Right hindlimb (tissue), 1 donor: ENCODE measurements around the gene CKS1B.

ENCODE experiments used
- DNase-seq: peaks from one replicate; pipeline ENCODE4 v3.0.0-alpha.2; 2018

Gene CKS1B

GRCh38 chr1:154974102-154974807, at the start of gene CKS1B:
Gene CKS1B (plus strand): TSS chr1:154974681. CDS start chr1:154974746, 65 bp downstream.
- DNase-seq: peak; percentile 99

- no peak for DNase-seq
Measured at GRCh38 chr1:154925335-154926170, 48.9 kb upstream of the CKS1B start.

DNA sequence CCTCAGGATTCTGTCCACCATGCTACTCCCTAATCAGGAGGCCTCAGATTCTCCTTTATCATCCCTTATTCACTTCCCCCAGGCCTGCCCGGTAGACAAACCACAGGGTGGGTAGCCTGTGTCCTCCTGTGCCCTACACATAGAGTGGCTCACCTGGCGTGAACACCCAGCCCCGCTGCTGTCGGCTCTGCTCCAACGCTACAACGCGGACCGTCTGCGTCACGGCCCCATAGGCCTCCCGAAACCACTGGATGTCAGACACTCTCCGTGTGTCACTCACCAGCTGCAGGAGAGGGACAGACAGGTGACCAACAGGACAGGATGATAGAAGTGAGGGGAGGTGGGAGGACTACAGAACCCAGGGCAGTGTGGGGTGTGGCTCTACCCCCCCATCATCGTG, 48.3 kb upstream of the CKS1B start:
- DNase-seq: no peak

GRCh38 chr1:154931940-154932487, 42.5 kb upstream of the CKS1B start:
- no peak for DNase-seq

GRCh38 chr1:154934358-154934948, 40.0 kb upstream of the CKS1B start:
- DNase-seq: no peak

DNA sequence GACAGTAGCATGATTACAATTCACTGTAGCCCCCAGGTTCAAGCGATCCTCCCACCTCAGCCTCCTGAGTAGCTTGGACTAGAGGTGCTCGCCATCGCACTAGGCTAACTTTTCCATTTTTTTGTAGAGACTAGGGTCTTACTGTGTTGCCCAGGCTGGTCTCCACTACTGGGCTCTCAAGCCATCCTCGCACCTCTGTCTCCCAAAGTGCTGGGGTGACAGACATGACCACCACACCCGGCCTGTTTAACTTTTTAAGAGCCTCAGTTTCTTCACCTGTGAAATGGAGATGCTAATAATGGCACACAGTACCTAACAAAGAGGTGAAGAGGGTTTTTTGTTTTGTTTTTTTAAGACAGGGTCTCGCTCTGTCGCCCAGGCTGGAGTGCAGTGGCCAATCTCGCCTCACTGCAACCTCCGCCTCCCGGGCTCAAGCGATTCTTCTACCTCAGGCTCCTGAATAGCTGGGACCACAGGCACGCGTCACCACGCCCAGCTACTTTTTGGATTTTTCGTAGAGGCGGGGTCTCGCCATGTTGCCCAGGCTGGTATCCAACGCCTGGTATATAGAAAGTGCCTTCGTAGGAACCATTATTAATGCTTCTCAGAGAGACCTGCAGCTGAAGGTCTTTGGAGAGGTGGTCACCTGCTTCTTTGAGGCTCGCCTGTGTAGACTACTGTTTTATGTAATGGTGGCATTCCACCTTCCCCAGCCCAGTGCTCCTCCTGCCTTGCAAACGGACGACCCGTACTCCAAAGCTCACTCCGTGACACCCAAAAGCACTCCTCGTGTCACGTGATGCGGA, 38.5 kb upstream of the CKS1B start:
- no peak for DNase-seq

GRCh38 chr1:154936555-154937084, 37.9 kb upstream of the CKS1B start, which contains the start of gene PMVK:
Gene PMVK (minus strand): TSS chr1:154936719. CDS start chr1:154936685, 34 bp downstream.
- DNase-seq: peak; percentile 96

DNA sequence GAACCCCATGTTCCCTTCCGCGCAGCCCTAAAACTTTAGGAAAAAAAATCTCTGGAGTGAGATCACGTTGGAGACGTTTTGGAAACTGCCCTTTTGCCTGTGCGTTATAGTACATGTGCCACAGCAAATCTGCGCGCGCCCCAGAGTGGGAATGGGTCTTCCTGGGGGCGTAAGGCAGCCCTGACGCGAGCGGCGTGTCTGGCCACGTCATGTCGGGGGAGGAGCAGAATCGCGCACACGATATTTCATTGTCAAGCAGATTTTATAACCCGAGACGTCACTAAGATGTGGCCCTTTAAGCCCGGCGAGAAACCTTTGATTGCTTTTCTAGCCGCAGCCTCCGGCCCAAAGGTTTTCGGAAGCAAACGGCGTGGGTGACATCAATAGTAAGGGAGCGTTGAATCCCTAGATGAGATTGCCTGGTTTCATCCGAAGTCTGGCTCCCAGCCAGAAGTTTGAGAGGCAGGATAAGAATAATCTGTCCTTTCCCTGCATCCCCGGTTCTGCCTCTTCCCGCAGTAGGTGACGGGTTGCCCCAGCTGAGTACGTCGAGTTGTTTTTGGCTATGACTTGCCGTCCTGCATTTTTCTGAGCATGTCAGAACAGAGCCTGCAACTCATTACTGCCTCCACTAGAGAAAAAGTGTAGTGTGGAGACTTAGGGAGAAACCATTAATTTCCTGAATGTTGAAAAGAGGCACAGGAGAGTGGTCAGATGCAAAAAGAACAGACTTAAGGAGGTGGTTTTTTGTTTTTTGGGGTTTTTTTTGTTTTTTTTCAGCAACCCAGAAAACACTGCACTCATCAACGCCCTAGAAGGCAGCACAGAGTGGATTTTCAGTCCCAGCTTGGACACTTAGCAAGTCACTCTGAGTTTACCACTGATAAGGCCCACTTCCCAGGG, 37.1 kb upstream of the CKS1B start:
- DNase-seq: peak; percentile 94

- peak; percentile 9 for DNase-seq
Measured at GRCh38 chr1:154937988-154938386, 36.5 kb upstream of the CKS1B start.

DNA sequence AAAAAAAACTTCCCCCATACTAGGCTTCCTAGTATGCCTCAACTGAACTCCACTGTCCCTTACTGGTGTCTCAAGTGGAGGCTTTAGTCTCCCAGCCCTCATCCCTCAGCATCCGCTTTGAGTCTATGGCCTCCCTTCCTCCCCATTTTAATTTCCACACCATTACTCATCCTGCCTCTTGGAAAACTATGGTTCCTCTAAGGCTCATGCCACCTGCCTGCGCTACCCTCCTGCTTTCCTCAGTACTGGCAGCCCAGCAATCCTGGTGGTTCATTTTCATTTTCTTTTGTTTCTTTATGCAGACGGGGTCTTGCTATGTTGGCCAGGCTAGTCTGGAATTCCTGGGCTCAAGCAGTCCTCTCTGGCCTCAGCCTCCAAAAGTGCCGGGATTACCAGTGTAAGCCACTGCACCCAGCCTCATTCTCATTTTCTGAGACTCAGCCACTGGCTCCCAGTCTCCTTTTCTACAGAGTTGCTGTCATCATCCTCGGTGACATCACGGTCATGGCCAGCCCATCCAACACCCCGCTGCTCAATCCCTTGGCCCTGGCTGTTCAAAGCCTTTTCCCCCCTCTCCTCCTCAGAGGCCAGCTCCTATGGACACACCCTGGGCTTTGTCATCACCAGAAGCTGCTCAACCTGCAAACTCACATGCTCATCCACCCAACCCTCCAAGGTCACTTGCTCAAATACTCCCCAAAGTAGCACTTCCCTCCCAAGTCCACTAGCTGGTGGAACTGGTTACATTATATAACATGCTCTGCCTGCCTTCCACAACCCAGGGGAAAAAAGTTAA, 35.7 kb upstream of the CKS1B start:
- DNase-seq: peak; percentile 10

- DNase-seq: no peak
Measured at GRCh38 chr1:154940213-154940560, 34.3 kb upstream of the CKS1B start.

DNA sequence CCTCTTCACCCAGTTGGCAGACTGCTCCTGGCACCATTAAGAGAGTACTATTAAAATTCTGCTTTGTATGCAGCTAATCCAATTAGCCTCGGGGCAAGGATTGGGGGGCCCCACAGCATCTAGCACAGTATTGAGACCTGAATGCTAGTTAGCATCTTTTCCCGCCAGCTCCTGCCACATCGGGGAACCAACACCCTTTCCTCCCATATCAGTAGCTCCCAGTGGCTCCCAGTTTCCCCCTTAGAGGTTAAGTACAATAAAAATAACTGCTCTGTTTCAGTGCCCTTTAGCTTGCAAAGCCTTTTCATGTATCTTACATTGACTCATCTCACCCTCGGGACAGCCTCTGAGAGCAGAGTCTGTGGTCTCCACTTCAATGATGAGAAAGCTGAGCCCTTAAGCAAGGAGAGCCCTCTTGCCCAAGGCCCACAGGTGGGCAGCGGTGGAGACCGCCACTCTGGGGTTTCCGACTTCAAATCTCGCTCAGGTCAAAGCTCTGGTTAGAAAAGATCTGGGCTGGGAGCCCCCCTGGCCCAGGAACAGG, 33.8 kb upstream of the CKS1B start:
- no peak for DNase-seq

DNA sequence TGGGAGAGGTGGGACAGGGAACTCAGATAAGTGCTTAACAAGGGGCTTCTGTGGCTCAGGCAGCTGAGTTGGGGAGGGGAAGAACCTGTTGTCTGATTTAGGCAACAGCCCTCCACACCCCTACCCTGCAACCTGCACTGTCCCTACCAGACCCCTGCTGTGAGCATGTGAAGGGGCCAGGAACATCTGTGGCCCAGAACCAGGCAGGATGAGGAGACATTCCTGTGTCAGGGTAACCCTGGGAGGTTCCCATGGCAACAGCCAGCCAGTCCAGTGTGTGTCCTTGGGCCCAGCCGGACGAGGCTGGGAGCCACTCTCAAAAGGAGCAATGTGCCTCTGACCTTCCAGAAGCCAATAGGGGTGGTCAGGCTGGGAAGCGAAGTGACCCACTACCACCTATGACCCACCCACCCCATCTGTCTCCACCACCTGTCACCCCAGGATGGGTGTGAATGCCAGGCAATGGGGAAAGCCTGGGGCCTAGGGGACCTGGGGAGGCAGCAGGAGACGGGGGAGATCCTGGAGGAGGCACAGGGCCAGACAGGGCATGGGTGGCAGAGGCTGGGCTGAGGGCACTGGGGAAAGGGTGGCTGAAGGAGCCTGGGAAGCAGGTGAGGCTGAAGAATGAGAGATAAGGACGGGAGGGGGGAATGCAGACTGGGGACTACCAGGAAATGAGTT, 33.0 kb upstream of the CKS1B start:
- peak; percentile 29 for DNase-seq

GRCh38 chr1:154943649-154944400, 30.7 kb upstream of the CKS1B start:
- DNase-seq: peak; percentile 42

DNA sequence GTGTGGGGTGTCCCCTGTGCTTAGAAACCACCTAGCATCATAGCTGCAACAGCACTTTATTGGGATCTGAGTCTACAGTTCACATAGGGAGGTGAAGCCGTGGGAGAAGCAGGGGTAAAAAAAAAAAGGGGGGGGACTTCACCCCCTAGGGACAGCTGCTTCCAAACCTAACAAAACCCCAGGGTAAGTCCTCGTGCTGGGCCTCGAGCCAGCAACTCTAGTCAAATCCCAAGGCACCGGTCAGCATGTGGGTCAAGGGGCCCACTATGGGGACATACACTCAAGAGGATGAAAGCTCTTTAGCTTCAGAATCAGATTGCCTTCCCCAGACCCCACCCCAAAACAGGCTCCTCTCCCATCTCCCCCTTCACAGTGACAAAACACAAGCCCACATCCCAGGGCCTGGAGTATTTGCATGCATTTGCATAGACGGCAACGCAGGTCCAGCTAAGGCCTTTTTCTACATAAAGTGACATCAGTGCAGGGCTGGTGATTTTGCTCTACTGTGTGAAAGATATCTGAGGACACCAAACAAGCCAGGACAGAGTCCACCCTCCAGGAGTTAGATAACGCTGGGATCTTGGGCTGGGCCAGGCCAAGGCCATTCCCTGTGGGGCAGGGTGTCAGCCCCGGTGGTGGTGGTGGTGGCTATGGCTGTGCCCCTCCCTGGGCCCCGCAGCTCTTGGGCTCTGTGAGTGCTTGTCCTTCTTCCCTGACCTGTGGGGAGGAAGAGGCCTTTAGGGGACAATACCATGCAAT, 29.9 kb upstream of the CKS1B start:
- no peak for DNase-seq

- no peak for DNase-seq
Measured at GRCh38 chr1:154945160-154945961, 29.1 kb upstream of the CKS1B start.
